Suprapubic skin (tissue), 3 donors: ENCODE measurements around the gene JPH3.

Source experiments
- EP300 ChIP-seq: sonication (generic); formaldehyde crosslinking; IDR thresholded peaks from one replicate; pipeline ENCODE4 v1.6.1; 2017; ENCODE audit warnings: antibody characterized with exemption
- POLR2A ChIP-seq, 2 donors: fragments of 450-650 bp; IDR thresholded peaks; one replicate each; pipeline ENCODE4 v1.6.1; 2017; ENCODE audit warnings: antibody characterized with exemption in 2 of 2, mild to moderate bottlenecking in 2 of 2, moderate library complexity in 2 of 2
- TF ChIP-seq, protein P1 (sequence below), 2 donors: fragments of 200-600 bp in 1 of 2; fragments of 450-650 bp in 1 of 2; sonication (generic) in 1 of 2; IDR thresholded peaks; one replicate each; pipeline ENCODE4 v1.5.1; 2016 to 2019; ENCODE audit warnings: antibody characterized with exemption in 2 of 2, mild to moderate bottlenecking in 1 of 2, moderate library complexity in 1 of 2

- TF ChIP-seq, protein P1, sequence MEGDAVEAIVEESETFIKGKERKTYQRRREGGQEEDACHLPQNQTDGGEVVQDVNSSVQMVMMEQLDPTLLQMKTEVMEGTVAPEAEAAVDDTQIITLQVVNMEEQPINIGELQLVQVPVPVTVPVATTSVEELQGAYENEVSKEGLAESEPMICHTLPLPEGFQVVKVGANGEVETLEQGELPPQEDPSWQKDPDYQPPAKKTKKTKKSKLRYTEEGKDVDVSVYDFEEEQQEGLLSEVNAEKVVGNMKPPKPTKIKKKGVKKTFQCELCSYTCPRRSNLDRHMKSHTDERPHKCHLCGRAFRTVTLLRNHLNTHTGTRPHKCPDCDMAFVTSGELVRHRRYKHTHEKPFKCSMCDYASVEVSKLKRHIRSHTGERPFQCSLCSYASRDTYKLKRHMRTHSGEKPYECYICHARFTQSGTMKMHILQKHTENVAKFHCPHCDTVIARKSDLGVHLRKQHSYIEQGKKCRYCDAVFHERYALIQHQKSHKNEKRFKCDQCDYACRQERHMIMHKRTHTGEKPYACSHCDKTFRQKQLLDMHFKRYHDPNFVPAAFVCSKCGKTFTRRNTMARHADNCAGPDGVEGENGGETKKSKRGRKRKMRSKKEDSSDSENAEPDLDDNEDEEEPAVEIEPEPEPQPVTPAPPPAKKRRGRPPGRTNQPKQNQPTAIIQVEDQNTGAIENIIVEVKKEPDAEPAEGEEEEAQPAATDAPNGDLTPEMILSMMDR (IDR thresholded peaks at IDR 0.05) = no peak
- TF ChIP-seq EP300 = no peak
- TF ChIP-seq POLR2A (IDR thresholded peaks at IDR 0.05) = no peak
Observed at GRCh38 chr16:87626905-87627304, 24.6 kb downstream of the JPH3 start.
